Pancreas (tissue), 10 donors: Measurements from ENCODE around the gene AOPEP. TPM values are rescaled to one million over a fixed set of nuclear protein-coding genes. Genes with fewer than 3 reads are reported as not detected.
A peak's percentile ranks its signal among the peaks of the same experiment; 100 is the strongest.

ENCODE experiments used
- ATAC-seq, 4 donors: fragments of 200-7000 bp; cut with Tn5 transposase; one replicate each; pipeline versions ENCODE4 v1.8.0 to v1.9.1; 2020; ENCODE audit warnings: mild to moderate bottlenecking in 4 of 4, moderate library complexity in 4 of 4
- DNase-seq, 6 donors: peaks; one replicate each; pipeline ENCODE4 v3.0.0-alpha.2; 2020
- FAIRE-seq: peaks from 2 replicates; lab custom pipeline; 2012; peaks lifted over from hg19 to GRCh38; lab: Jason Lieb, UNC
- H3K27ac ChIP-seq, 4 donors: fragments of 200-600 bp; sonication (generic); 1 replicate in 3 of 4; 2 replicates in 1 of 4; pipeline versions ENCODE4 v1.5.0 to v1.8.0; 2020
- H3K27me3 ChIP-seq, 4 donors: fragments of 200-600 bp; one replicate each; pipeline ENCODE4 v1.8.0; 2021
- H3K36me3 ChIP-seq, 3 donors: fragments of 200-600 bp; sonication (generic) in 1 of 3; one replicate each; pipeline versions ENCODE4 v1.5.0 to v1.8.0; 2020 to 2021
- H3K4me1 ChIP-seq, 3 donors: fragments of 200-600 bp; one replicate each; pipeline ENCODE4 v1.8.0; 2021
- H3K4me3 ChIP-seq, 4 donors: fragments of 200-600 bp; sonication (generic) in 2 of 4; one replicate each; pipeline versions ENCODE4 v1.5.0 to v1.8.0; 2020 to 2021
- H3K9me3 ChIP-seq, 4 donors: fragments of 200-600 bp; one replicate each; pipeline ENCODE4 v1.8.0; 2021
- CTCF ChIP-seq, 4 donors: fragments of 200-600 bp; sonication (generic) in 3 of 4; IDR thresholded peaks; one replicate each; pipeline versions ENCODE4 v1.5.0 to v1.8.0; 2021; ENCODE audit warnings: antibody characterized with exemption in 4 of 4
- WGBS, 2 donors: extraction: QIAGEN DNeasy Blood & Tissue Kit; methylation state at CpG; one replicate each; pipeline ENCODE4 v1.1.7; 2013; 5-methylcytosine and 5-hydroxymethylcytosine counted together
- intact Hi-C, 3 donors: fragments of 100-400 bp; cut with DNase I; formaldehyde crosslinking; loops; one replicate each; pipeline versions ENCODE4 v1.11.1 to v1.14.2; 2022
- polyA plus RNA-seq, 2 donors: library from polyadenylated mRNA; stranded (reverse); fragments of 200-250 nt; gene quantifications; one replicate each; pipeline ENCODE4 v1.2.3, GENCODE V29; 2013
- total RNA-seq, 6 donors: library from RNA; stranded (reverse); fragmentation: NEBNext Ultra II Directional in 4 of 6; extraction: Animal tissue kit (Norgen Biotek cat#: 25700) in 4 of 6; gene quantifications; one replicate each; pipeline versions ENCODE4 v1.2.1 to v1.2.4, GENCODE V29; 2021 to 2023
- donor health status: healthy with polysubstance abuse.
- donor health status: DM: no; HTN: no; CAD: no; lungs with moderate emphysema.
- donor health status: DM: no; HTN: no; CAD: no.
- donor health status: control.
- donor health status: control.
- donor health status: Bipolar disorder and iron deficiency.
- donor health status: DM: yes; HTN: yes; CAD: no.
- donor health status: DM: no; HTN: no; CAD: no.
- donor health status: DM: no; HTN: no; CAD: no.
- donor health status: DM: yes; HTN: yes; CAD: no.

The AOPEP gene
- total and polyA plus RNA-seq, 8 donors: 50.5 to 140 (median 76.7) TPM

DNA sequence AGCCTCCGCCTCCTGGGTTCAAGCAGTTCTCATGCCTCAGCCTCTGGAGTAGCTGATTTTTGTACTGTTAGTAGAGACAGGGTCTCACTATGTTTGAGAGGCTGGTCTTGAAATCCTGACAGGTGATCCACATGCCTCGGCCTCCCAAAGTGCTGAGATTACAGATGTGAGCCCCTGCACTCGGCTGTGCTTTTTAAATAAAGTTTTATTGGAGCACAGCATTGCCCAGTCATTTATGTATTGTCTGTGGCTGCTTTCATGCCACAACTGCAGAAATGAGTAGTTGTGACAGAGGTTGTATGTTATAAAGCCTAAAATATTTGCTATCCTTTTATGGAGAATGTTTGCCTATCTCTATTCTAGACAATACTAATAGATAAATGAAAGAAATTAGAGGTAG lies 169.2 kb downstream of the AOPEP start:
- no peaks in the 10 kb centered on the region for H3K36me3 ChIP-seq
- FAIRE-seq (no peak), ATAC-seq (no peak), DNase-seq (no peak)
- H3K4me1 ChIP-seq: peaks cover 9 to 37% (median 19%) of the 10 kb centered on the region in 3 donors
- H3K9me3 ChIP-seq: no peaks in the 10 kb centered on the region
- H3K4me3 ChIP-seq: no peak overlapping the region
- no peak for TF ChIP-seq CTCF (IDR thresholded peaks at IDR 0.05)
- WGBS, 2 donors: 65 to 87% methylated on average over 3 of the region's 3 CpGs
- no peaks in the 10 kb centered on the region for H3K27me3 ChIP-seq
- intact Hi-C loops: no loop called here
- no peak overlapping the region for H3K27ac ChIP-seq

GRCh38 chr9:94896512-94896911 lies 170.0 kb downstream of the AOPEP start:
- no peak overlapping the region for H3K27ac ChIP-seq
- whole genome bisulfite sequencing, 2 donors: 73 to 80% methylated on average over 3 of the region's 3 CpGs
- H3K4me3 ChIP-seq: no peak overlapping the region
- ATAC-seq: no peak
- H3K4me1 ChIP-seq: peaks cover 9 to 37% (median 19%) of the 10 kb centered on the region in 3 donors
- no peaks in the 10 kb centered on the region for H3K27me3 ChIP-seq
- H3K36me3 ChIP-seq: no peaks in the 10 kb centered on the region
- TF ChIP-seq CTCF (IDR thresholded peaks at IDR 0.05): no peak
- DNase-seq: no peak
- H3K9me3 ChIP-seq: no peaks in the 10 kb centered on the region
- intact Hi-C loops: no loop called here
- peak; percentile 56 for FAIRE-seq

DNA sequence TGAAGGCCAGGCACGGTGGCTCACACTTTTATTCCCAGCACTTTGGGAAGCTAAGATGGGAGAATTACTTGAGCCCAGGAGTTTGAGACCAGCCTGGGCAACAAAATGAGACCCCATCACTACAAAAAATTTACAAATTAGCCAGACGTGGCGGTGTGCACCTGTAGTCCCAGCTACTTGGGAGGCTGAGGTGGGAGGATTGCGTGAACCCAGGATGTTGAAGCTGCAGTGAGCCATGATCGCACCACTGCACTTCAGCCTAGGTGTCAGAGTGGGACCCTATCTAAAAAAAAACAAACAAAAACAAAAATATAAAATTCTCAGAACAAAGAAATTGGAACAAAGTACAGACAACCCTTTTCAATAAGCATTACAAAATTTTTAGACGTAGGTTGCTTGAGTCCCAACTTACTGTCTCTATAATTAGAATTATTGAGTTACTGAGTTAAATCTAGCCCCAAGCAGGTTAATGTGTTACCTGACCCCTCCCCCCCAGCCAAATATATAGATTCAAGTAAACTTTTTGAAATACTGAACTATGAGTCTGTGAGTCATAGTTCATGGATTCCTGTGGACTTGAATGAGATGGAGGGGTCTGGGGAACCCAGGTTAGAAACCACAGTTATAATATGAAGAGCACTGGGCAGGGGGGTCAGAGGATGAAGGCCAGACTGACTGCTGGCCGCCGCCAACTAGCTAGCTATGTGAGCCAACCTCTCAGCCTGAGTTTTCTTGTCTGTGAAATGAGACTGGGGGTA lies 173.1 kb downstream of the AOPEP start:
- no peaks in the 10 kb centered on the region for H3K36me3 ChIP-seq
- ATAC-seq (peak in 1 of 4 donors; percentile 15), DNase-seq (no peak), FAIRE-seq (no peak)
- 83 to 84% methylated on average over 8 of the region's 8 CpGs for WGBS, 2 donors
- peaks cover 0 to 17% (median 5%) of the 10 kb centered on the region in 3 donors for H3K4me1 ChIP-seq
- H3K27ac ChIP-seq: peak overlapping the region in 2 of 4 donors; percentile 24 to 38
- intact Hi-C loops: no loop called here
- TF ChIP-seq CTCF (IDR thresholded peaks at IDR 0.05): no peak
- H3K9me3 ChIP-seq: no peaks in the 10 kb centered on the region
- no peak overlapping the region for H3K4me3 ChIP-seq
- no peaks in the 10 kb centered on the region for H3K27me3 ChIP-seq

DNA sequence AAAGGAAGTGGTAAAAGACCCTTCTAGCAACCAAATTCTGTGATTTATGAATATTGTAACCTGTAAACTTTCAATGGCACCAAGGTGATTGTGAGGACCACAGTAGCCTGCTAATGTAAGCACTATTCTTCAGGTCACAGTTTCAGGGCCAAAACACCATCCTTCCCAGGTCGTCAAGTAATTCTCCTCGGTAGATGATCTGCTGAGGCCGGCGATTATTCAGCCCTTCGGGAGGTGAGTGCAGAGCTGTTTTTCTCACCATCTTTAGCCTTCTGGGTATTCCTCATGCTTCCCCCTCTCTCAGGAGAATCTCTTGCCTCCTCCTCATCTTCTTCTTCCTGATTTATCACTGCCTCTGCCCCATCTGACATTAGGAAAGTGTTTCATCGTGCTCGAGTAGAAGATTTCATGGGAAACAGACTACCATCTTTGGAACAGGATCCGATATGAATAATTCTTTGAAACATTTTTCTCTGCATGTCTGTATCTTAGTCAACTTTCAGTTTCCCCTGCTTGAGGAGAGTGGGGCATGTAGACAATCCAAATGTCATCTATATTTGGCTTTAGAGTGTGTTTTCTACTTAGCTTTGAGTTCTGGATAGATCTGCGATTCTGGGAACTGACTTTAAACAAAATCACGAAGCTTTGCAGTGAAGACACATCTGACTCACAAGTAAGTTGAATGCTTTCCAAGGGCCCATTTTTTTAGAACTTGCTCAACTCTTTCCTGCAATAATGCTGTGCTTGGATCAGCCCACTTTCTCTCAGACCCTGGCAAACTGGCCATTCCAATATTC lies 173.9 kb downstream of the AOPEP start:
- Histone ChIP-seq H3K4me3 (no peak overlapping the region), H3K9me3 (no peaks in the 10 kb centered on the region), H3K36me3 (no peaks in the 10 kb centered on the region), H3K27ac (peak overlapping the region in 2 of 4 donors; percentile 24 to 38), H3K27me3 (no peaks in the 10 kb centered on the region), H3K4me1 (peaks cover 0 to 9% (median 0%) of the 10 kb centered on the region in 3 donors)
- peak; percentile 43 for FAIRE-seq
- intact Hi-C loops: no loop called here
- TF ChIP-seq CTCF (IDR thresholded peaks at IDR 0.05): no peak
- DNase-seq: no peak
- WGBS, 2 donors: 82 to 86% methylated on average over 10 of the region's 10 CpGs
- ATAC-seq: peak in 3 of 4 donors; percentile 55 to 75 (median 61)
